HG03521 (cell line): ENCODE results near the gene NCAM1.

Experiments used
- ATAC-seq: cut with Tn5 transposase; IDR thresholded peaks from one replicate; pipeline ENCODE4 v1.9.1; 2021; ENCODE audit warnings: mild to moderate bottlenecking, moderate library complexity; ENCODE audit not compliant: unreplicated experiment

The NCAM1 gene

DNA sequence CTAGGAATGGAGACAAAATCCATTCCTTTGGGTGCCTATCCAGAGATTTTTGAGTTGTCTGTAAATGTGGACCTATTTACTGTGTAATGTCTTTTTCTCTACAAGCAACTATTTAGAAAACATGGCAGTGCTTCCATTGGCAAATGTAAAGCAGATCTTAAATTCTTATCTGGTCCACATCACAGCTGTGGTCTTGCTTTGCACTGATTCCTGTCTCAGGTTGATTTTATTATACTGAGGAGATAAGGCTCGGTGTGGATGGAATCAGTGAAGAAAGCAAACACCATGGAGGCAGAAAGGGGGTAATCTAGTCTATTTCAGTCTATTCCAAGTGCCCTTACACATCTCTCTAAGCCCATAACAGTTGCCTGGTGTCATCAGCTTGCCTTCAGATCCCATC is 160.5 kb downstream of the NCAM1 start:
- no peak for ATAC-seq

- no peak for ATAC-seq
Observed at GRCh38 chr11:113124006-113124405, 162.8 kb downstream of the NCAM1 start.

- ATAC-seq, result no peak
Observed at GRCh38 chr11:113124578-113124977, 163.4 kb downstream of the NCAM1 start.

- ATAC-seq, result no peak
Observed at GRCh38 chr11:113129261-113129992, 168.2 kb downstream of the NCAM1 start.

GRCh38 chr11:113131036-113131775 is 170.0 kb downstream of the NCAM1 start:
- no peak for ATAC-seq

GRCh38 chr11:113133071-113133470 is 171.9 kb downstream of the NCAM1 start:
- ATAC-seq, result no peak

DNA sequence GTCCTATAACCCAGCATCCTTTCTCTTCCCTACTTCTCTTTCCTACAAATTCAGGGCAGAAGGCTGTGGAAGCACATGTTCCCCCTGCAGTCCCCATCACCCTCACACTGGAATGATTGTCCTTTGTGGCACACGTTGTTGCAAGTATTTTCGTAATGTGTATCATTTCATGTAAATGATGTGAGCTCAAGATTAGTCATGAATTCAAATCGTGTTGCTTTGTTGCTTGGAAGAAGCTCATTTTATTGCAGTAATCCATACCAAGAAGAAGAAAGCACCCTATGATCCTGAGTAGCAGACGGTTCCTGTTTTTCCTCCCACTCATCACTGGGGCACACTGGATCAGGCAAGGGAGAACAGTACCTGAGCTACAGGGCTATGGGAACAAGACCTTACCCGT is 173.4 kb downstream of the NCAM1 start:
- no peak for ATAC-seq

DNA sequence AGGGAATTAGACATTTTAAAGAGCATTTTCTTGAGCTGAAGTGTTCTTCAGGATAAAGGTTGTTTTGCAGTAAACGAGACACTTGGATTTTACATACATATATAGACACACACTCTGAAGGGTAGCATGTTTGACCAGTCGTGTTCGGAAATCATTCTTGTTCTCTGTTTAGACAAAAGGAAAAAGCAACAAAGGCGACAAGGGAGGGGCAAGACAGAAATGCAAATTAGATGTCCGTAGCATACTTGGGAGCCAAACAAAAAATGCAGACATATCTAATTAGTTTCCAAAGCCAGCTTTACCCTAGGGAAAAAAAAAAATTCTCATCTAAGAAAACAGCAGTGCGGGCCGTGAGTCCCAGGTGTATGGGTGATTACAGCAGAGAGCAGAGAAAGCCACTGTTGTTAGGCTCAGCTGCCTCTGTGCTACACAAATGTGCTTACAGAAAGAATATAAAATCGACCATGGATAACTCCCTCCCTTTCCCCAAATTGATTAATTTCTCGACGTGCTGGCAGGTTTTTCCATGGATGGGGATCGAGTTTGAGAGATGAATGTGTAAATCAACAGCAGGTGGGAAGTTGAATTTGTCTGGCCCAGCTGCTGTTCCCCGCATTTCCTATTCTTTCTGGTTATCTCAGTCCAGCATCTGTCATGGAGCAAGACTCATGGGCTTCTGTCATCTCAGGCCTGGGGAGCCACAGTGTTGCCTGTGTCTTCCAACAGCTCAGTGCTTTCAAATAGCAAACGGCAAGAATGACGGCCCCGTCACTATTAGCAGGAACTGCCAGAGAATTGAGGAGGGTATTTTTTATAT is 176.7 kb downstream of the NCAM1 start:
- no peak for ATAC-seq

GRCh38 chr11:113138731-113139130 is 177.5 kb downstream of the NCAM1 start:
- no peak for ATAC-seq

- ATAC-seq, result no peak
Observed at GRCh38 chr11:113141010-113141409, 179.8 kb downstream of the NCAM1 start.

DNA sequence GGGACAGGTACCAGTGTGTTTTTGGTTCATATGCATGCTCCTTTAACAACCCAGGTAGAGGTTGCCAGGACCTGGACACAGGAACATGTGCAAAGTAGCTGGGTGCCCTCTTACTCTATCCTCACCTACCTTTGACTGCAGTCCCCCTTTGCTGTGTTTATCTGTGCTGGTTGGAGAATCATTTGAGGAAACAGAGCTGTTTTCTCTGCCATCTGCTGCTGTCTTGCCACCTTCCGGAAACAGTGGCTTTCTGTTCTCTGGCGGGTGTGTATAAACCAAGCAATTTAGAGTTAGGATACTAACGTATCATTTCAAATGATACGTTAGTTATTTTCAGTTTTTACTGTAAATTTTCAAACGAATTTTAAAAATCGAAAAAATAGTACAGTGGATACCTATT is 181.3 kb downstream of the NCAM1 start:
- ATAC-seq, result no peak

- no peak for ATAC-seq
Observed at GRCh38 chr11:113147249-113147648, 186.0 kb downstream of the NCAM1 start.

DNA sequence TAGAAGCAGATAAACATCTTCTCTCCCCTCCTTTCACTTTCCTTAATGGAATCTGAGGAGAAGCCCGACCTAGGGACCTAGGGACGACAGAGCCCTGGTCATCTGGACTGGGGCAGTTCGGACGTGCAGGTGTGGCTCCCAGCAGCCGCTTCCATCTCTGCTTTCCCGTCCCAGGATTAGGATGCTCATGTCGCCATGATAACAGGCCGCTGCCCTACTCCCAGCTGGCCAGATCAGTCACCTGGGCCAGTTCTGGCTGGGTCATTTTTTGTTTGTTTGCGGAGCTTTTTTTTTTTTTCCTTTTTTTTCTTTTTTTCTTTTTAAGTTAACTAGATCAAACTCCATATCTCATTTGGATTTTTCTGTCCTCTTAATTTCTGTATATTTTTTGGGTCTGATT is 186.9 kb downstream of the NCAM1 start:
- no peak for ATAC-seq

- no peak for ATAC-seq
Observed at GRCh38 chr11:113148652-113149051, 187.4 kb downstream of the NCAM1 start.

DNA sequence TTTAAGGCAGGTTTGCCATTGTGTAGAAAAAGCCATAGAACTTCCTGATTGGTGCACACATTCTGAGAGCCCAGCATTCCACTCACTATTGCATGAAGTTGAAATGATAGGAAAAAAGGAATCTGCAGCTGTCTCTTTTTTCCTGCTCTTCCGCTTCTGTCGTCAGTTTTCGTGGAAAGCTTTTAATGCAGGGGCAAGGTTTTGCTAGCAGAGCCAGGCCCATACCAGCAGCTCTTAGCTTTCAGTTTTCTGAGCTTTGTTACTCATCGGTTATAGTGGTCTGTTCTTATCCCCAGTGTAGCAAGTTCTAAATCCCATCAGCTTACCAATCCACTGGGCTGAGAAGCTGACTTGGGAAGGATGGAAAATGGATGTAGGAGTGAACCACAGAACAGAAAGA is 190.3 kb downstream of the NCAM1 start:
- ATAC-seq, result no peak

- ATAC-seq, result no peak
Observed at GRCh38 chr11:113152500-113152899, 191.3 kb downstream of the NCAM1 start.

- ATAC-seq, result no peak
Observed at GRCh38 chr11:113153847-113154246, 192.6 kb downstream of the NCAM1 start.

- no peak for ATAC-seq
Observed at GRCh38 chr11:113159988-113160807, 199.0 kb downstream of the NCAM1 start.

DNA sequence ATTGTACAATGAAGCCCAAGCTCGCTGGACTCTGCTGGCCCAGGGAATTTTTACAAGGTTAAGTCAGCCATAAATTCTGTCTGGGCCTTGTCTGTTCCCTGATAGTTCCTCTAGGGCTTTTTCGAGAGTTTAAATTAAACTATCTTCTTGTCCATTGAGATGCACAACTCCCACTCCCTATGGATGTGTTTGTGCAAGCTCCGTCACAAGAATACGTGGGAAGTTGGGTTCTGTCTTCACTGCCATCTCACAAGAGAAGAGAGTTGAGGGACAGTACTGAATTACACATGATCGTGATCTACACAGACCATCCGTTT is 199.5 kb downstream of the NCAM1 start:
- no peak for ATAC-seq

DNA sequence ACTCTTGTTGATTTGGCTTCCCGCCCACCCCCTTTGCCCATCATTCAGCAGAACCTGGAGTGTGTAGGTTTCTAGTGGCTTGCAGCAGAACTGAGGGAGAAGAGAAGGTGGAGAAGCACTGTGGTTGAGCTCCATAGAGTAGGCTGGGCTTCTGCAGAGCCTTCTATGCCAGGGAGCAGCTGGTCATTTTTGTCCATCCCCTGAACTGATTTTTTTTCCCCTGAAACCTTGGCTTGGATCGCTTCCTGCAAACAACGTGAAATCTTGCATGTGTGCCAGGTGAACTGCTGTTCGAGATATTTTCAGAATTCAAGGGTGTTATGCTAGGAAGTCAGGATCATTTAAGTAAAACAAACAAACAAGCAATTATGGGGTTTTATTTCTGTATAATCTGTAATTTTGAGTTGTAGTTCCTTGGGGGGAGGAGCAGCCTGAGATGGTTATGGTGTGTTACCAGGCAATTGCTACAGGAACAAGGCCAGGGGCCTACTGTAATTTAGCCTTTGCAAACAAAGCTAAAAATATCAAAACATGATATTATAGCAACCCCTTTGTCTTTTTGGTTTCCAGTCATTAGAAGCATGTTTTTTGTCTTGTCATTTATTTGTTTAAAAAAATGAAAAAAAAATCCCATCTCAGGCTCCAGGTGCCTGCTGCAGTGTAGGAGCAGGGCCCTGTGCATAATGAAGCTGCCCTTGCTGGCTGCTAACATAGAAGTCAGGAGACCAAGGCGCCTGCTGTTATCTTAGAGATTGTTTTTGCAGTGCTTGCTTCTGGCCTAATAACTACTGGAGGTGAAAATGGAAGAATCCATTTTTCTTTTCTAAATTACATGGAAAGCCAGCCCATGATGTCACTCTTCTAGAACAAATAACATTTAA is 200.7 kb downstream of the NCAM1 start:
- ATAC-seq, result no peak
